Ovary (tissue), 3 donors: ENCODE measurements around the gene CASP10.

Source experiments
- CTCF ChIP-seq, 3 donors: fragments of 450-650 bp in 2 of 3; fragments of 200-600 bp in 1 of 3; IDR thresholded peaks; one replicate each; pipeline versions ENCODE4 v1.5.1 to v1.8.0; 2016 to 2022; ENCODE audit warnings: antibody characterized with exemption in 3 of 3, mild to moderate bottlenecking in 1 of 3
- EP300 ChIP-seq: sonication (generic); formaldehyde crosslinking; IDR thresholded peaks from one replicate; pipeline ENCODE4 v1.6.1; 2017; ENCODE audit warnings: antibody characterized with exemption
- POLR2A ChIP-seq: fragments of 450-650 bp; IDR thresholded peaks from one replicate; pipeline ENCODE4 v1.6.1; 2017; ENCODE audit warnings: antibody characterized with exemption, mild to moderate bottlenecking, moderate library complexity
- donor health status: DM: no; HTN: no; CAD: no.

GRCh38 chr2:201250741-201251140, 67.8 kb downstream of the CASP10 start:
- TF ChIP-seq CTCF (IDR thresholded peaks at IDR 0.05) (no peak), POLR2A (no peak), EP300 (no peak)
